ENCODE data around the gene DPM1. TPM values are rescaled to one million over a fixed set of nuclear protein-coding genes. Genes with fewer than 3 reads are reported as not detected.
A peak's percentile ranks its signal among the peaks of the same experiment; 100 is the strongest.

DPM1 gene
- polyA plus RNA-seq, 1 of the 3 experiments (the other 2 are of a cell fraction) = 72.1 TPM

GRCh38 chr20:50957798-50958614 lies at the start of gene DPM1 (continued):
- TF ChIP-seq ELF1 (IDR thresholded peaks at IDR 0.05) (peak; percentile 78; the same call in 1 of the 2 replicates), GABPA (IDR thresholded peaks at IDR 0.05; ENCODE audit: low read depth) (no peak; the same call in 1 of the 2 replicates), YY1 (IDR thresholded peaks at IDR 0.05; ENCODE audit: low read depth) (peak; percentile 88), USF1 (IDR thresholded peaks at IDR 0.05; ENCODE audit: borderline replicate concordance, low read depth) (no peak), USF2 (IDR thresholded peaks at IDR 0.05; ENCODE audit: borderline replicate concordance, low read depth, low read length) (no peak), SIN3A (IDR thresholded peaks at IDR 0.05; ENCODE audit: borderline replicate concordance, low read depth, low read length) (0 out of 2 replicates have a peak, but pooled peaks have one; percentile 55), MEF2A (IDR thresholded peaks at IDR 0.05; ENCODE audit: borderline replicate concordance, low read depth) (no peak), FOXJ3 (CRISPR knock-in tag; IDR thresholded peaks at IDR 0.05) (no peak), RFX5 (IDR thresholded peaks at IDR 0.05; ENCODE audit: low read length) (no peak), TEAD4 (IDR thresholded peaks at IDR 0.05; ENCODE audit: borderline replicate concordance, insufficient read depth) (no peak), FOSL2 (IDR thresholded peaks at IDR 0.05; ENCODE audit: borderline replicate concordance, low read depth) (no peak)

GRCh38 chr20:51005214-51005613 lies 46.9 kb upstream of the DPM1 start:
- no peak for DNase-seq
- Histone ChIP-seq H3K4me2 (no peak overlapping the region), H3K27ac (ENCODE audit: low read depth in 2 of 2, low read length in 1 of 2) (no peak overlapping the region), H3K36me3 (replicated peaks in 1 of 2; ENCODE audit: control insufficient read depth in 1 of 2, insufficient read depth in 2 of 2, low read length in 1 of 2) (no peaks in the 10 kb centered on the region), H3K27me3 (ENCODE audit: insufficient read depth) (no peaks in the 10 kb centered on the region), H3K4me3 (ENCODE audit: low read depth in 2 of 2, low read length in 1 of 2) (no peak overlapping the region), H3K79me2 (ENCODE audit: insufficient read depth) (no peaks in the 10 kb centered on the region; the same call in 1 of the 2 replicates), H3F3A (replicated peaks; ENCODE audit: insufficient read depth) (no peaks in the 10 kb centered on the region), H3K9me3 (no peaks in the 10 kb centered on the region), H3K9me2 (no peaks in the 10 kb centered on the region), H3K4me1 (ENCODE audit: control insufficient read depth in 1 of 2, insufficient read depth in 2 of 2, low read depth in 1 of 2, low read length in 1 of 2) (no peaks in the 10 kb centered on the region), H2AFZ (ENCODE audit: low read depth) (no peak overlapping the region), H4K20me1 (ENCODE audit: insufficient read depth) (no peaks in the 10 kb centered on the region), H3K9ac (no peak overlapping the region)
- ChIA-PET CTCF (interaction anchor here (0.8 to 3.2 kb wide), 4 partner anchors 10 to 302 kb away, joined by 3 to 16 read pairs (median 10); no protein-coding TSS in a partner anchor), POLR2A (no interaction called here)
- whole genome bisulfite sequencing (ENCODE audit: low lambda C conversion rate) = 94% methylated on average over 7 of the region's 7 CpGs
- TF ChIP-seq CHD2 (IDR thresholded peaks at IDR 0.05; ENCODE audit: low read length, partially characterized antibody) (no peak), JUND (IDR thresholded peaks at IDR 0.05) (no peak), EP300 (IDR thresholded peaks at IDR 0.05; ENCODE audit: borderline replicate concordance in 1 of 2, low read depth in 1 of 2, low read length in 1 of 2) (no peak), YY1 (IDR thresholded peaks at IDR 0.05; ENCODE audit: low read depth) (no peak), MXI1 (IDR thresholded peaks at IDR 0.05; ENCODE audit: low read depth, low read length) (no peak), USF2 (IDR thresholded peaks at IDR 0.05; ENCODE audit: borderline replicate concordance, low read depth, low read length) (no peak), TCF12 (IDR thresholded peaks at IDR 0.05) (no peak)

All from SK-N-SH (cell line).